ENCODE data around the gene PCNX3. TPM values are rescaled to one million over a fixed set of nuclear protein-coding genes. Genes with fewer than 3 reads are reported as not detected.

Gene PCNX3
- total and polyA plus RNA-seq, 7 experiments from 2014 or later = 2.2 to 64.9 (median 54.9) TPM

DNA sequence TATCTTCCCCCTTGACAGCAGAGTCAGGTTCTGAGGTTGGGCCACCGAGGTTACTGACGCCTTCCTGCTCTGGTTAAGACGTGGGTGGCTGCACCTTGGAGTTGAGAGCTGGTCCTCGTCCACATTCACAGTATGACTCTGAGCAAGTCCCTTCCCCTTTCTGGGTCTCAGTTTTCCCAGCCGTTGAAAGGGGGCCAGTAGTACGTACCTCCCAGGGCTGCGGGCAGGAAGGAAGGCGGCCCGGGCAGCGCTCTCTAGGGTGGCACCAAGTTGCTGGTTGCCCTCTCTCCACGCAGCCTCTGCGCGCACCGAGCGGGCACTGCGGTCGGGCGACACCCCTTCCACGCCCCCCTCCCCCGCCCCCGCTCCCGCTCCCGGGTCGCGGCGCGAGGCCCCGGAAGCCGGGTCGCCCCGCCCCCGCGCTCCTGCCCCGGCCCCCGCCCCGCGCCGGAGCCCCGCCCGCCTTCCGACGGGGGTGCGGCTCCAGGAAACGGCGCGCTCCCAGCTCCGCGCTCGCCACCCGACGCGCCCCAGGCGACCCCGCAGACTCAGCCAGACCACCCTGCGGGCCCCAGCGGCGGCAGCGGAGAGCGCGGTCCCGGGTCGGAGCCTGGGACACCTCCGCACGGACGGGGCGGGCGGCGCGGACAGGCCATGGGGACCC is 39.9 kb upstream of the PCNX3 start, which contains the start of gene EHBP1L1:
Gene EHBP1L1, plus strand, starts transcription at position 486 of the 664 bp plus-strand sequence. CDS start 250 bp downstream, outside the sequence.
- intact Hi-C loops (cut with micrococcal nuclease) = loop anchor here (2.0 kb wide), 7 partner anchors 63 to 549 kb away; partner anchors contain the start of genes CFL1 (in 1 of the 2), NEAT1 (in 1 of the 2), SIPA1 (in 1 of the 2) and SNX15 (in 1 of the 2)
- no peaks in the 10 kb centered on the region for H3K9me3 ChIP-seq (ENCODE audit: control insufficient read depth in 2 of 3, low read length in 3 of 3)
- Mint-ChIP-seq H3K27me3 (no peaks in the 10 kb centered on the region), H3K27ac (peak within 1 kb of the TSS; percentile 89 to 98 (median 95)), H3K4me3 (peak within 1 kb of the TSS; percentile 91 to 100 (median 93)), H3K4me1 (peaks cover 30 to 59% (median 47%) of the 10 kb centered on the region in 7 donors), H3K9me3 (peaks cover 0 to 1% (median 0%) of the 10 kb centered on the region in 11 donors), H3K36me3 (peaks cover 0 to 20% (median 0%) of the 10 kb centered on the region in 5 donors)
- no peaks in the 10 kb centered on the region for H3K27me3 ChIP-seq (ENCODE audit: control insufficient read depth in 2 of 2, insufficient read depth in 2 of 2, low read length in 2 of 2)
- peak; percentile 49 for ATAC-seq
- H3K4me1 ChIP-seq (ENCODE audit: control insufficient read depth in 2 of 2, insufficient read depth in 2 of 2, low read length in 2 of 2) = peaks cover 47 to 48% of the 10 kb centered on the region in 2 donors
- H3K36me3 ChIP-seq (ENCODE audit: control insufficient read depth in 2 of 3, insufficient read depth in 3 of 3, low read length in 3 of 3) = peaks cover 6 to 27% (median 7%) of the 10 kb centered on the region in 3 experiments
- POLR2A ChIA-PET = interaction anchor here (0.7 to 4.2 kb wide), 28 partner anchors 8 to 298 kb away, joined by 3 to 61 read pairs (median 6); partner anchors contain the start of genes KCNK7, LTBP3, MALAT1 and MAP3K11
- H3K27ac ChIP-seq (ENCODE audit: low read depth, low read length) = peak within 1 kb of the TSS; percentile 96
- CTCF ChIA-PET = interaction anchor here (0.7 to 3.9 kb wide), 9 partner anchors 10 to 284 kb away, joined by 3 to 36 read pairs (median 6); partner anchors contain the start of gene MUS81
- DNase-seq = peak; percentile 72 to 87 (median 81)
- H3K4me3 ChIP-seq (ENCODE audit: low read length) = peak within 1 kb of the TSS; percentile 82

DNA sequence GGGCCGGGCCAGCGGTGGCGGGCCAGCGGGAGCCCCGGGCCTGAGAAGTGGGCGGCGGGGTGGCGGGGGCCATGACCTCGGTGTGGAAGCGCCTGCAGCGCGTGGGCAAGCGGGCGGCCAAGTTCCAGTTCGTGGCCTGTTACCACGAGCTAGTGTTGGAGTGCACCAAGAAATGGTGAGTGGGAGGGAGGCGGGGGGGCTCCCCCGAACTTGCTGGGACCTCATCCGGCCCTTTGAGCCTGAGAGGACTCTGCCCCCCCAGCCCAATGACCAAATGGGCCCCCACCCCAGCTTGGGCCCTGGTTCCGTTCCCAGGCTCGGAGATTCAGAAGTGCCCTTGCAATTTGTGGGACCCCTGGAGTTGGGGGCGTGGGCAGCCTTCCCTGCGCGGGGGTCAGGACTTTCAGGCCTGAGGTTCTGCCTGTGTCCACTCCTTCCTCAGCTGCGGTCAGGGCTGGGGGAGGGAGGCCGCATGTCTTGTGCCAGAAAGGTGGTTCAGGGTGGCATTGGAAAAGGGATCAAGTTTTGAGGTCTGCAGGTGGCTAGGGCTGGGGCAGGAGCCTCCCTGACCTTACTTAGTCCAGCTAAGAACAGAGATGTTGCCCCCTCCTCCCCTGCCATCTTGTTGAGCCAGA is 39.2 kb upstream of the PCNX3 start:
- no peaks in the 10 kb centered on the region for H3K9me3 ChIP-seq (ENCODE audit: control insufficient read depth in 2 of 3, low read length in 3 of 3)
- peaks cover 41% of the 10 kb centered on the region in 2 donors for H3K4me1 ChIP-seq (ENCODE audit: control insufficient read depth in 2 of 2, insufficient read depth in 2 of 2, low read length in 2 of 2)
- peak in 1 of 9 donors; percentile 30 for DNase-seq
- intact Hi-C loops (cut with micrococcal nuclease) = no loop called here
- H3K4me3 ChIP-seq (ENCODE audit: low read length) = peak overlapping the region; percentile 75
- H3K27ac ChIP-seq (ENCODE audit: low read depth, low read length) = peak overlapping the region; percentile 96
- no peaks in the 10 kb centered on the region for H3K27me3 ChIP-seq (ENCODE audit: control insufficient read depth in 2 of 2, insufficient read depth in 2 of 2, low read length in 2 of 2)
- no peak for ATAC-seq
- Mint-ChIP-seq H3K36me3 (peaks cover 0 to 20% (median 0%) of the 10 kb centered on the region in 5 donors), H3K27me3 (no peaks in the 10 kb centered on the region), H3K4me3 (peak overlapping the region; percentile 71 to 99 (median 84)), H3K4me1 (peaks cover 23 to 54% (median 41%) of the 10 kb centered on the region in 7 donors), H3K9me3 (peaks cover 0 to 1% (median 0%) of the 10 kb centered on the region in 11 donors), H3K27ac (peak overlapping the region; percentile 28 to 90 (median 78))
- ChIA-PET POLR2A (interaction anchor here (0.7 to 4.2 kb wide), 23 partner anchors 10 to 193 kb away, joined by 3 to 61 read pairs (median 6); partner anchors contain the start of genes KCNK7, LTBP3, MALAT1 and MAP3K11), CTCF (interaction anchor here (0.6 to 3.9 kb wide), 10 partner anchors 10 to 283 kb away, joined by 3 to 36 read pairs (median 6); partner anchors contain the start of gene MUS81)
- H3K36me3 ChIP-seq (ENCODE audit: control insufficient read depth in 2 of 3, insufficient read depth in 3 of 3, low read length in 3 of 3) = peaks cover 10 to 33% (median 12%) of the 10 kb centered on the region in 3 experiments

- Mint-ChIP-seq H3K9me3 (peaks cover 0 to 1% (median 0%) of the 10 kb centered on the region in 11 donors), H3K4me3 (peak overlapping the region; percentile 71 to 99 (median 84)), H3K27me3 (no peaks in the 10 kb centered on the region), H3K36me3 (peaks cover 0 to 19% (median 5%) of the 10 kb centered on the region in 5 donors), H3K27ac (peak overlapping the region; percentile 28 to 90 (median 78)), H3K4me1 (peaks cover 23 to 47% (median 39%) of the 10 kb centered on the region in 7 donors)
- POLR2A ChIA-PET = interaction anchor here (0.8 to 4.2 kb wide), 21 partner anchors 11 to 194 kb away, joined by 3 to 61 read pairs (median 6); partner anchors contain the start of genes KCNK7, LTBP3, MALAT1 and MAP3K11
- peak in 1 of 9 donors; percentile 45 for DNase-seq
- H3K9me3 ChIP-seq (ENCODE audit: control insufficient read depth in 2 of 3, low read length in 3 of 3) = no peaks in the 10 kb centered on the region
- H3K4me3 ChIP-seq (ENCODE audit: low read length) = peak overlapping the region; percentile 75
- H3K4me1 ChIP-seq (ENCODE audit: control insufficient read depth in 2 of 2, insufficient read depth in 2 of 2, low read length in 2 of 2) = peaks cover 33 to 34% of the 10 kb centered on the region in 2 donors
- intact Hi-C loops (cut with micrococcal nuclease) = no loop called here
- CTCF ChIA-PET = interaction anchor here (0.6 to 3.9 kb wide), 7 partner anchors 11 to 283 kb away, joined by 3 to 36 read pairs (median 6); partner anchors contain the start of gene MUS81
- peak; percentile 50 for ATAC-seq
- peak overlapping the region; percentile 96 for H3K27ac ChIP-seq (ENCODE audit: low read depth, low read length)
- peaks cover 10 to 41% (median 17%) of the 10 kb centered on the region in 3 experiments for H3K36me3 ChIP-seq (ENCODE audit: control insufficient read depth in 2 of 3, insufficient read depth in 3 of 3, low read length in 3 of 3)
- no peaks in the 10 kb centered on the region for H3K27me3 ChIP-seq (ENCODE audit: control insufficient read depth in 2 of 2, insufficient read depth in 2 of 2, low read length in 2 of 2)
These were observed 38.5 kb upstream of the PCNX3 start for GRCh38 chr11:65576867-65577755.

DNA sequence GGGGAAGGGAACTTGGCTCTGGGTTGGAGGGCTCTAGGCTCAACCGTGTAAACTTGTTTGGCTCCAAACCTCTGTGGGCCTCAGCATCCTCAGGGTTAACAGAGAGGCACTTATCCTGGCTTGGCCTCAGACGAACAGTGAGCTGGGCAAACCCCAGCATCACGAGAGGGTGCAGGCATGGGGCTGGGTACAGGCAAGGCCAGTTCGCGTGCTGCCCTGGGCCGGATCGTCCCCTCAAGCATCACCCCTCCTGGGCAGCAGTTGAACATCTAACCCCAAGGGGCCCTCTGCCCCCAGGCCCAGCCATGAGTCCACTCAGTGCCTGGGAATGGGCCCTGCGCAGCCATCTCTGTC is 37.8 kb upstream of the PCNX3 start:
- intact Hi-C loops (cut with micrococcal nuclease) = no loop called here
- H3K36me3 Mint-ChIP-seq = peaks cover 0 to 19% (median 8%) of the 10 kb centered on the region in 5 donors
- Histone ChIP-seq H3K27me3 (ENCODE audit: control insufficient read depth in 2 of 2, insufficient read depth in 2 of 2, low read length in 2 of 2) (no peaks in the 10 kb centered on the region), H3K4me3 (ENCODE audit: low read length) (peak overlapping the region; percentile 75), H3K27ac (ENCODE audit: low read depth, low read length) (peak overlapping the region; percentile 96), H3K36me3 (ENCODE audit: control insufficient read depth in 2 of 3, insufficient read depth in 3 of 3, low read length in 3 of 3) (peaks cover 10 to 45% (median 17%) of the 10 kb centered on the region in 3 experiments), H3K9me3 (ENCODE audit: control insufficient read depth in 2 of 3, low read length in 3 of 3) (no peaks in the 10 kb centered on the region), H3K4me1 (ENCODE audit: control insufficient read depth in 2 of 2, insufficient read depth in 2 of 2, low read length in 2 of 2) (peaks cover 32% of the 10 kb centered on the region in 2 donors)
- DNase-seq = no peak
- peaks cover 0 to 1% (median 0%) of the 10 kb centered on the region in 11 donors for H3K9me3 Mint-ChIP-seq
- CTCF ChIA-PET = interaction anchor here (1.9 to 3.9 kb wide), 3 partner anchors 11 to 36 kb away, joined by 7 to 36 read pairs (median 14); no protein-coding TSS in a partner anchor
- peak overlapping the region in 8 of 9 donors; percentile 8 to 88 (median 75) for H3K27ac Mint-ChIP-seq
- H3K27me3 Mint-ChIP-seq = no peaks in the 10 kb centered on the region
- peaks cover 19 to 48% (median 38%) of the 10 kb centered on the region in 7 donors for H3K4me1 Mint-ChIP-seq
- POLR2A ChIA-PET = interaction anchor here (0.8 to 4.2 kb wide), 9 partner anchors 11 to 156 kb away, joined by 3 to 61 read pairs (median 7); partner anchors contain the start of genes MAP3K11, NEAT1 and PCNX3
- peak overlapping the region; percentile 57 to 99 (median 75) for H3K4me3 Mint-ChIP-seq
- no peak for ATAC-seq

- peak overlapping the region; percentile 96 for H3K27ac ChIP-seq (ENCODE audit: low read depth, low read length)
- H3K36me3 ChIP-seq (ENCODE audit: control insufficient read depth in 2 of 3, insufficient read depth in 3 of 3, low read length in 3 of 3) = peaks cover 10 to 49% (median 17%) of the 10 kb centered on the region in 3 experiments
- Mint-ChIP-seq H3K27me3 (no peaks in the 10 kb centered on the region), H3K4me1 (peaks cover 19 to 46% (median 38%) of the 10 kb centered on the region in 7 donors), H3K36me3 (peaks cover 0 to 17% (median 10%) of the 10 kb centered on the region in 5 donors), H3K4me3 (peak overlapping the region; percentile 57 to 99 (median 75)), H3K9me3 (no peaks in the 10 kb centered on the region), H3K27ac (peak overlapping the region; percentile 8 to 88 (median 74))
- H3K9me3 ChIP-seq (ENCODE audit: control insufficient read depth in 2 of 3, low read length in 3 of 3) = no peaks in the 10 kb centered on the region
- H3K4me1 ChIP-seq (ENCODE audit: control insufficient read depth in 2 of 2, insufficient read depth in 2 of 2, low read length in 2 of 2) = peaks cover 30% of the 10 kb centered on the region in 2 donors
- ATAC-seq = no peak
- POLR2A ChIA-PET = interaction anchor here (1.3 to 4.2 kb wide), 5 partner anchors 10 to 70 kb away, joined by 3 to 61 read pairs (median 26); partner anchors contain the start of genes MAP3K11 and PCNX3
- CTCF ChIA-PET = interaction anchor here (1.9 to 3.9 kb wide), 2 partner anchors 10 to 36 kb away, joined by 7 to 36 read pairs; no protein-coding TSS in a partner anchor
- H3K27me3 ChIP-seq (ENCODE audit: control insufficient read depth in 2 of 2, insufficient read depth in 2 of 2, low read length in 2 of 2) = no peaks in the 10 kb centered on the region
- intact Hi-C loops (cut with micrococcal nuclease) = no loop called here
- no peak for DNase-seq
- H3K4me3 ChIP-seq (ENCODE audit: low read length) = no peak overlapping the region
These were observed 37.4 kb upstream of the PCNX3 start for GRCh38 chr11:65578134-65578533.
